Retinal pigment epithelial cell (primary cell): ENCODE results near the gene LPAR1.
"Not testable (repeated sequence)": the region's sequence is repeated elsewhere in the genome, so short reads cannot be mapped to it uniquely, and the experiment has no call there.

Experiments
- DNase-seq: peaks from one replicate; pipeline ENCODE4 v3.0.0-alpha.2; 2010; ENCODE audit warnings: low read depth
- H3K4me3 ChIP-seq: 2 replicates; pipeline ENCODE4 v1.5.1; 2011; ENCODE audit warnings: mild to moderate bottlenecking, low read length, control low read depth, moderate library complexity
- TF ChIP-seq, protein P1 (sequence below): conservative IDR thresholded peaks from 2 replicates; pipeline ENCODE4 v1.5.1; 2011; ENCODE audit warnings: low read depth, low read length, control low read depth, inconsistent platforms

LPAR1 gene

DNA sequence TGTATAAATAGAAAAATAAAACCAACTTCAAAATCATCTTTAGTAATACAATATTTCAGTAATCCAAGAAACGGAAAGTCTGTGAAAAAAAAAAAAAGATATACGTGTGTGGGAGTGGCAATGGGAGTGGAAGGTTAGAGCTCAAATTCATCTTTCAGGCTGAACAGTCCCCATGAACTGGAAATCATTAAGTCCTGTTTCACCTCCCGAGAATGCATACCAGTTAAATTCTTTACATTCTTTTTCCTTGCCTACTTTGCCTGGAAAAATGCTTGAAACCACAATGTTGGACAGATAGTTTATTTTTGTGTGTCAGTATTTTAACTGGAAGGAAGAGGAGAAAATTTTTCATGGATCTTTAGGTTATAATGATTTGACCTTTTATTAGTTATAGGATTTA is 202.9 kb downstream of the LPAR1 start:
- H3K4me3 ChIP-seq, result no peak overlapping the region
- TF ChIP-seq, protein P1, sequence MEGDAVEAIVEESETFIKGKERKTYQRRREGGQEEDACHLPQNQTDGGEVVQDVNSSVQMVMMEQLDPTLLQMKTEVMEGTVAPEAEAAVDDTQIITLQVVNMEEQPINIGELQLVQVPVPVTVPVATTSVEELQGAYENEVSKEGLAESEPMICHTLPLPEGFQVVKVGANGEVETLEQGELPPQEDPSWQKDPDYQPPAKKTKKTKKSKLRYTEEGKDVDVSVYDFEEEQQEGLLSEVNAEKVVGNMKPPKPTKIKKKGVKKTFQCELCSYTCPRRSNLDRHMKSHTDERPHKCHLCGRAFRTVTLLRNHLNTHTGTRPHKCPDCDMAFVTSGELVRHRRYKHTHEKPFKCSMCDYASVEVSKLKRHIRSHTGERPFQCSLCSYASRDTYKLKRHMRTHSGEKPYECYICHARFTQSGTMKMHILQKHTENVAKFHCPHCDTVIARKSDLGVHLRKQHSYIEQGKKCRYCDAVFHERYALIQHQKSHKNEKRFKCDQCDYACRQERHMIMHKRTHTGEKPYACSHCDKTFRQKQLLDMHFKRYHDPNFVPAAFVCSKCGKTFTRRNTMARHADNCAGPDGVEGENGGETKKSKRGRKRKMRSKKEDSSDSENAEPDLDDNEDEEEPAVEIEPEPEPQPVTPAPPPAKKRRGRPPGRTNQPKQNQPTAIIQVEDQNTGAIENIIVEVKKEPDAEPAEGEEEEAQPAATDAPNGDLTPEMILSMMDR, result no peak
- peak; percentile 67 for DNase-seq

DNA sequence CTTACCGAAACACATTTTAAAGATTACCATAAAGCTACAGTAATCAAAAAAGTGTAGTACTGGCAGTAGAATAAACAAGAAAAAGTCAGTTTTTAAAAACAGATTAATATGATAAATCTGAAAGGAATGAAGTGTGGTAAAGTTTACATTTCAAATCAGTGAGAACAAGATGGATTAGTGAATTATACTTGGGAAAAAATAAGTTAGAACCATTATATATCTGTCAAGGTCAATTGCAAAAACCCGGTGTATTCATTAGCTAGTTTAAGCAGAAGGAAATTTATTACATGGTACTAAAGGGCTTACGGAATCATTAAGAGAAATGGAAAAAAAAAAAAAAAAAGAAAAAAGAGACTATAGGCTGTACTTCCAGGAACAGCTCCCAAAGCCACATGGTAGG is 205.3 kb downstream of the LPAR1 start:
- DNase-seq, result peak; percentile 45
- no peak overlapping the region for H3K4me3 ChIP-seq
- TF ChIP-seq, protein P1, result no peak

DNA sequence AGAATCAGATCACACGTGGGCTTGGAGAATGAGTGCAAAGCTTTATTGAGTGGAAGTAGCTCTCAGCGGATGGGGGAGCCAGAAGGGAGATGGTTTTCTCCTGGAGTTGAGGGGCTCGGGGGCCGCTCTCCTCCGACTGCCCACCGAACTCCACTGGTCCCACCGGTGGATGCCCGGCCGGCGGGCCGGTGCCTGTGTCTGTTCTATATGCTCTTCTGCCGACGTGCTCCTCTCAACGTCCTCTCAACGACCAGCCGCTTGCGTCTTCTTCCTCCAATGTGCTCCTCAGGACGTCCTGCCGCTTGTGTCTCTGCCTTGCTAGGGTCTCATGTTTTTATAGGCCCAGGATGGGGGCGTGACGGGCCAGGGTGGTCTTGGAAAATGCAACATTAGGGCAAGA is 207.8 kb downstream of the LPAR1 start:
- no peak for DNase-seq
- no peak overlapping the region for H3K4me3 ChIP-seq
- TF ChIP-seq, protein P1, result no peak

DNA sequence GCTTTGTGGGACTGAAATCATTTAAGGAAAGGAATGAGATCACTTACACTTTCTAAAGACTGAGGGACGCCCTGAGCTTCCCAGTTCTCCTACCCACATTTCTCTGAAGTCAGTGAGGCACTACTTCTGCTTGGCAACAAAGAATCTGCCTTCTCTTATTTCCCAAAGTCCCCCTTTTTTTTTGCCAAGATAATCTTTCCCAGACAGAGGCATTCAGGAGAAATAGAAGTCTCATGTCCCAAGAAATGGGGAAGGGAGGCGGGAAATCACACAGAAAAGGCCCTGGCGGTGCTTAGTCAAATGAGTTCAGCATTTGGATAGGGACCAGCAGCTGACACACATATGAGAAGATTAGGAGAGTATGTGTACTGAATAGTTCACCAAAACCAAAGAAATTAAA is 210.0 kb downstream of the LPAR1 start:
- TF ChIP-seq, protein P1, result no peak
- peak; percentile 43 for DNase-seq
- H3K4me3 ChIP-seq, result no peak overlapping the region

DNA sequence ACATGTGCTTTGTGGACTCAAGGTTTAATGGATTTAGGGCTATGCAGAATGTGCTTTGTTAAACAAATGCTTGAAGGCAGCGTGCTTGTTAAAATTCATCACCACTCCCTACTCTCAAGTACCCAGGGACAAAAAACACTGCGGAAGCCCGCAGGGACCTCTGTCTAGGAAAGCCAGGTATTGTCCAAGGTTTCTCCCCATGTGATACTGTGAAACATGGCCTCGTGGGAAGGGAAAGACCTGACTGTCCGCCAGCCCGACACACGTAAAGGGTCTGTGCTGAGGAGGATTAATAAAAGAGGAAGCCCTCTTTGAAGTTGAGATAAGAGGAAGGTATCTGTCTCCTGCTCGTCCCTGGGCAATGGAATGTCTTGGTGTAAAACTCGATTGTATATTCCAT is 211.9 kb downstream of the LPAR1 start:
- H3K4me3 ChIP-seq, DNase-seq: not testable (repeated sequence)

DNA sequence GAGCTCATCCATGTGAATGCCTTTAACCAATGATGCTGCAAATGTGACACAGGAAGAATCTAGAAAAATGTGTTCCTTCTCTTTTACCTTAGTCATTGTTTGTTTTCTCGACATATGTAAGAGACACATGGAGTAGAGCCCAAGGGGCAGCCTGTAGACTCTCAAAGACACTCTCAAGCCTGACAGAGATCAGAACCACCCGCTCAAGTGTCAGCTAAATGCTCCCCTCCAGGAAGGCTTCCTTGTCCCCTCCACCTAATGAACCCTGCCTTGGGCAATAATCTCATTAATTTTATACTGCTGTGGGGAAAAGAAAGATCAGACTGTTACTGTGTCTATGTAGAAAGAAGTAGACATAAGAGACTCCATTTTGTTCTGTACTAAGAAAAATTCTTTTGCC is 212.3 kb downstream of the LPAR1 start:
- no peak for DNase-seq
- TF ChIP-seq, protein P1, result no peak
- H3K4me3 ChIP-seq, result no peak overlapping the region

DNA sequence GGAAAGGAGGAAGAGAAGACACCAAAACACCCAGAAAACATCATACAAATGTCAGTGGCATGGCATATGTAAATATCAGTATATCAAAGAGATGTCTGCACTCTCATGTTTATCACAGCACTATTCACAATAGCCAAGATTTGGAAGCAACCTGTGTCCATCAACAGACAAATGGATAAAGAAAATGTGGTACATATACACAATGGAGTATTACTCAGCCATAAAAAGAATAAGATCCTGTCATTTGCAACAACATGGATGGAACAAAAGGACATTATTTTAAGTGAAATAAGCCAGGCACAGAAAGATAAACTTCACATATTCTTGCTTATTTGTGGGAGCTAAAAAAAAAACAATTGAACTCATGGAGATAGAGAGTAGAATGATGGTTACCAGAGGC is 213.1 kb downstream of the LPAR1 start:
- not testable (repeated sequence) for H3K4me3 ChIP-seq, DNase-seq
